IPS DF 6.9 (cell line): ENCODE results near the gene RSRP1.
"Not testable (repeated sequence)": the region's sequence is repeated elsewhere in the genome, so short reads cannot be mapped to it uniquely, and the experiment has no call there.

Experiments used
- DNase-seq: peaks from one replicate; pipeline ENCODE4 v3.0.0-alpha.2; 2013; ENCODE audit warnings: low read depth, low spot score
- H3K27ac ChIP-seq: one replicate; pipeline ENCODE4 v1.5.1; 2013; ENCODE audit warnings: low read length, control low read depth
- H3K27me3 ChIP-seq: 2 replicates; pipeline ENCODE4 v1.6.1; 2013; ENCODE audit warnings: mild to moderate bottlenecking, low read length; ENCODE audit not compliant: control insufficient read depth, insufficient read depth
- H3K36me3 ChIP-seq: 2 replicates; pipeline ENCODE4 v1.6.1; 2013; ENCODE audit warnings: low read length; ENCODE audit not compliant: control insufficient read depth, insufficient read depth
- H3K4me1 ChIP-seq: 2 replicates; pipeline ENCODE4 v1.6.1; 2013; ENCODE audit warnings: low read length; ENCODE audit not compliant: control insufficient read depth, insufficient read depth
- H3K4me3 ChIP-seq: 2 replicates; pipeline ENCODE4 v1.5.1; 2013; ENCODE audit warnings: mild to moderate bottlenecking, low read length
- H3K9me3 ChIP-seq: 2 replicates; pipeline ENCODE4 v1.6.1; 2013; ENCODE audit warnings: low read length, inconsistent platforms; ENCODE audit not compliant: control insufficient read depth, insufficient read depth
- WGBS: extraction: QIAGEN DNeasy Blood & Tissue Kit; methylation state at CpG from one replicate; pipeline ENCODE4 v1.1.7; 2013; ENCODE audit warnings: mixed read lengths, missing lambda C conversion rate; ENCODE audit not compliant: insufficient read length, insufficient coverage; 5-methylcytosine and 5-hydroxymethylcytosine counted together

The RSRP1 gene

GRCh38 chr1:25247024-25247828, at the start of gene RSRP1:
Gene RSRP1, minus strand, starts transcription at chr1:25247454. Its CDS starts 491 bp downstream, at chr1:25246963.
- H3K9me3 ChIP-seq, result no peaks in the 10 kb centered on the region
- H3K27ac ChIP-seq, result no peak within 1 kb of the TSS
- no CpG with 5 or more reads among the region's 79 CpGs for WGBS
- peak within 1 kb of the TSS; percentile 80 for H3K4me3 ChIP-seq
- DNase-seq, result peak; percentile 89
- no peaks in the 10 kb centered on the region; the same call in 1 of the 2 replicates for H3K4me1 ChIP-seq
- H3K27me3 ChIP-seq, result no peaks in the 10 kb centered on the region
- peaks cover 4% of the 10 kb centered on the region; the same call in 1 of the 2 replicates for H3K36me3 ChIP-seq

GRCh38 chr1:25296501-25296900, 49.2 kb upstream of the RSRP1 start:
- no CpG with 5 or more reads among the region's 8 CpGs for WGBS
- not testable (repeated sequence) for H3K4me3 ChIP-seq, H3K27ac ChIP-seq

GRCh38 chr1:25294889-25295826, 47.9 kb upstream of the RSRP1 start:
- not testable (repeated sequence) for DNase-seq, H3K4me1 ChIP-seq, H3K27ac ChIP-seq, H3K36me3 ChIP-seq, H3K4me3 ChIP-seq, H3K27me3 ChIP-seq, H3K9me3 ChIP-seq
- WGBS, result no CpG with 5 or more reads among the region's 14 CpGs

More at GRCh38 chr1:25296501-25296900, 49.2 kb upstream of the RSRP1 start:
- H3K27me3 ChIP-seq, H3K4me1 ChIP-seq, DNase-seq, H3K36me3 ChIP-seq, H3K9me3 ChIP-seq: not testable (repeated sequence)

- not testable (repeated sequence) for H3K36me3 ChIP-seq, DNase-seq, H3K4me3 ChIP-seq, H3K27ac ChIP-seq, H3K9me3 ChIP-seq, H3K27me3 ChIP-seq, H3K4me1 ChIP-seq
- WGBS, result no CpG with 5 or more reads among the region's 2 CpGs
Measured at GRCh38 chr1:25293426-25293825, 46.2 kb upstream of the RSRP1 start.

- H3K4me1 ChIP-seq, H3K36me3 ChIP-seq, H3K27ac ChIP-seq, H3K4me3 ChIP-seq, DNase-seq, H3K9me3 ChIP-seq, H3K27me3 ChIP-seq: not testable (repeated sequence)
- no CpG with 5 or more reads among the region's 6 CpGs for WGBS
Measured at GRCh38 chr1:25290043-25290442, 42.8 kb upstream of the RSRP1 start.

GRCh38 chr1:25288573-25289101, 41.4 kb upstream of the RSRP1 start:
- WGBS, result no CpG with 5 or more reads among the region's 8 CpGs

GRCh38 chr1:25287164-25287563, 39.9 kb upstream of the RSRP1 start:
- H3K27ac ChIP-seq, H3K4me1 ChIP-seq, H3K9me3 ChIP-seq, H3K36me3 ChIP-seq, H3K27me3 ChIP-seq, DNase-seq, H3K4me3 ChIP-seq: not testable (repeated sequence)
- WGBS, result no CpG with 5 or more reads among the region's 6 CpGs

More at GRCh38 chr1:25288573-25289101, 41.4 kb upstream of the RSRP1 start:
- not testable (repeated sequence) for H3K4me3 ChIP-seq, H3K36me3 ChIP-seq, DNase-seq, H3K27ac ChIP-seq, H3K27me3 ChIP-seq, H3K4me1 ChIP-seq, H3K9me3 ChIP-seq

GRCh38 chr1:25285862-25286261, 38.6 kb upstream of the RSRP1 start:
- H3K36me3 ChIP-seq, H3K27ac ChIP-seq, DNase-seq, H3K4me3 ChIP-seq, H3K9me3 ChIP-seq, H3K4me1 ChIP-seq, H3K27me3 ChIP-seq: not testable (repeated sequence)
- WGBS, result no CpG with 5 or more reads among the region's 3 CpGs

GRCh38 chr1:25279693-25280111, 32.4 kb upstream of the RSRP1 start:
- H3K4me3 ChIP-seq, H3K9me3 ChIP-seq, H3K27me3 ChIP-seq, DNase-seq, H3K36me3 ChIP-seq, H3K27ac ChIP-seq, H3K4me1 ChIP-seq: not testable (repeated sequence)
- WGBS, result no CpG with 5 or more reads among the region's 5 CpGs

- DNase-seq, result not testable (repeated sequence)
- WGBS, result no CpG with 5 or more reads among the region's 8 CpGs
Measured at GRCh38 chr1:25278790-25279189, 31.5 kb upstream of the RSRP1 start.

More at GRCh38 chr1:25278790-25279189, 31.5 kb upstream of the RSRP1 start:
- not testable (repeated sequence) for H3K27ac ChIP-seq, H3K36me3 ChIP-seq, H3K4me3 ChIP-seq, H3K27me3 ChIP-seq, H3K4me1 ChIP-seq, H3K9me3 ChIP-seq
